H1 (cell line): Measurements from ENCODE around the gene PRR16. TPM values are rescaled to one million over a fixed set of nuclear protein-coding genes. Genes with fewer than 3 reads are reported as not detected.

Experiments
- CTCF ChIA-PET: fragments of 300-600 bp; sonication (Branson Sonifier 250); formaldehyde crosslinking; loops from one replicate; lab custom pipeline; 2021; ENCODE audit not compliant: partially characterized antibody; lab: Charles Lee
- POLR2A ChIA-PET: fragments of 300-600 bp; sonication (Branson Sonifier 250); formaldehyde crosslinking; loops from one replicate; lab custom pipeline; 2021; ENCODE audit warnings: inconsistent platforms; ENCODE audit not compliant: partially characterized antibody; lab: Charles Lee
- DNase-seq, 2 experiments: peaks; one replicate each; pipeline versions ENCODE4 v3.0.0 to v3.0.0-alpha.2; 2010 to 2022; ENCODE audit warnings: low spot score in 2 of 2, low read depth in 1 of 2, mixed read lengths in 1 of 2
- FAIRE-seq: peaks from 2 replicates; lab custom pipeline; 2011; peaks lifted over from hg19 to GRCh38; lab: Jason Lieb, UNC
- H2AFZ ChIP-seq: 2 replicates; pipeline ENCODE4 v1.8.1; 2012; ENCODE audit warnings: low read length, inconsistent platforms
- H2AK5ac ChIP-seq: 2 replicates; pipeline ENCODE4 v1.6.1; 2013; ENCODE audit warnings: low read depth, low read length
- H2BK120ac ChIP-seq: replicated peaks from 2 replicates; pipeline ENCODE3; 2013; ENCODE audit warnings: low read depth, low read length, inconsistent platforms
- H2BK12ac ChIP-seq: 2 replicates; pipeline ENCODE4 v1.6.1; 2013; ENCODE audit warnings: low read depth, low read length
- H2BK15ac ChIP-seq: 2 replicates; pipeline ENCODE4 v1.6.1; 2013; ENCODE audit warnings: low read length
- H2BK20ac ChIP-seq: 2 replicates; pipeline ENCODE4 v1.6.1; 2013; ENCODE audit warnings: low read length
- H2BK5ac ChIP-seq: 2 replicates; pipeline ENCODE4 v1.6.1; 2013; ENCODE audit warnings: low read depth, low read length
- H3K14ac ChIP-seq: 2 replicates; pipeline ENCODE4 v1.6.1; 2013; ENCODE audit warnings: inconsistent platforms; ENCODE audit not compliant: insufficient read length
- H3K18ac ChIP-seq: 2 replicates; pipeline ENCODE4 v1.6.1; 2013; ENCODE audit warnings: low read length; ENCODE audit errors: extremely low read depth
- H3K23ac ChIP-seq: 2 replicates; pipeline ENCODE4 v1.6.1; 2013; ENCODE audit warnings: inconsistent platforms; ENCODE audit not compliant: insufficient read length
- H3K23me2 ChIP-seq: 2 replicates; pipeline ENCODE4 v1.6.1; 2013; ENCODE audit warnings: low read depth, low read length
- H3K27ac ChIP-seq: 2 replicates; pipeline ENCODE4 v1.6.1; 2011; ENCODE audit warnings: low read depth, low read length, inconsistent platforms
- H3K27me3 ChIP-seq, 4 experiments: replicated peaks in 1 of 4; 1 replicate in 1 of 4; 2 replicates in 3 of 4; pipeline versions ENCODE4 v1.6.1 to v1.8.1; 2011 to 2013; ENCODE audit warnings: low read length in 3 of 4, mild to moderate bottlenecking in 3 of 4, inconsistent platforms in 2 of 4, mixed read lengths in 2 of 4, moderate library complexity in 1 of 4; ENCODE audit not compliant: control insufficient read depth in 3 of 4, insufficient read depth in 3 of 4; ENCODE audit errors: extremely low read depth in 1 of 4
- H3K36me3 ChIP-seq, 4 experiments: 2 replicates each; pipeline versions ENCODE4 v1.6.1 to v1.8.1; 2011 to 2013; ENCODE audit warnings: mild to moderate bottlenecking in 4 of 4, low read length in 3 of 4, moderate library complexity in 2 of 4, control low read depth in 1 of 4, inconsistent platforms in 1 of 4; ENCODE audit not compliant: insufficient read depth in 4 of 4, control insufficient read depth in 2 of 4
- H3K4ac ChIP-seq: replicated peaks from 2 replicates; pipeline ENCODE3; 2013; ENCODE audit warnings: low read length, low read depth, mixed read lengths, inconsistent platforms; ENCODE audit not compliant: insufficient read length
- H3K4me1 ChIP-seq, 4 experiments: replicated peaks in 1 of 4; 1 replicate in 1 of 4; 2 replicates in 3 of 4; pipeline versions ENCODE4 v1.6.1 to v1.8.1; 2011 to 2013; ENCODE audit warnings: low read length in 3 of 4, inconsistent platforms in 2 of 4, mixed read lengths in 1 of 4; ENCODE audit not compliant: insufficient read depth in 4 of 4, control insufficient read depth in 3 of 4
- H3K4me2 ChIP-seq, 2 experiments: 2 replicates each; pipeline versions ENCODE4 v1.6.1 to v1.8.1; 2011 to 2013; ENCODE audit warnings: low read depth in 2 of 2, low read length in 2 of 2, control low read depth in 1 of 2, inconsistent platforms in 1 of 2, mild to moderate bottlenecking in 1 of 2; ENCODE audit not compliant: insufficient read depth in 1 of 2
- H3K4me3 ChIP-seq, 4 experiments: fragments of 200-600, 300-600 bp in 1 of 4; sonication (generic), shearing (Covaris generic), sonication (Bioruptor Twin) in 1 of 4; 2 replicates each; pipeline versions ENCODE4 v1.5.1 to v1.8.1; 2011 to 2016; ENCODE audit warnings: low read length in 4 of 4, low read depth in 3 of 4, control low read depth in 2 of 4, inconsistent platforms in 2 of 4, mild to moderate bottlenecking in 2 of 4, mixed read lengths in 1 of 4, moderate library complexity in 1 of 4; ENCODE audit not compliant: insufficient read depth in 2 of 4; ENCODE audit errors: extremely low read depth in 1 of 4
- H3K56ac ChIP-seq: replicated peaks from 2 replicates; pipeline ENCODE3; 2013; ENCODE audit warnings: low read depth, mild to moderate bottlenecking, mixed read lengths, low read length, inconsistent platforms; ENCODE audit not compliant: insufficient read length
- H3K79me1 ChIP-seq: 2 replicates; pipeline ENCODE4 v1.6.1; 2013; ENCODE audit warnings: low read depth, low read length, control low read depth
- H3K79me2 ChIP-seq, 2 experiments: 2 replicates each; pipeline versions ENCODE4 v1.6.1 to v1.8.1; 2012 to 2013; ENCODE audit warnings: low read length in 2 of 2, mild to moderate bottlenecking in 2 of 2, inconsistent platforms in 1 of 2; ENCODE audit not compliant: insufficient read depth in 2 of 2, control insufficient read depth in 1 of 2
- H3K9ac ChIP-seq, 4 experiments: replicated peaks in 1 of 4; 1 replicate in 1 of 4; 2 replicates in 3 of 4; pipeline versions ENCODE4 v1.6.1 to v1.8.1; 2011 to 2013; ENCODE audit warnings: low read depth in 3 of 4, low read length in 3 of 4, control low read depth in 2 of 4, mild to moderate bottlenecking in 2 of 4, moderate library complexity in 2 of 4, inconsistent platforms in 1 of 4; ENCODE audit errors: extremely low read depth in 1 of 4
- H3K9me3 ChIP-seq, 2 experiments: 2 replicates each; pipeline versions ENCODE4 v1.6.1 to v1.8.1; 2012 to 2013; ENCODE audit warnings: mild to moderate bottlenecking in 2 of 2, moderate library complexity in 2 of 2, control low read depth in 1 of 2, inconsistent platforms in 1 of 2, low read depth in 1 of 2, low read length in 1 of 2, mixed read lengths in 1 of 2; ENCODE audit not compliant: insufficient read depth in 2 of 2
- H4K20me1 ChIP-seq, 2 experiments: replicated peaks in 1 of 2; 2 replicates each; pipeline versions ENCODE3 to v1.8.1; 2011 to 2013; ENCODE audit warnings: inconsistent platforms in 2 of 2, low read length in 2 of 2, mild to moderate bottlenecking in 1 of 2; ENCODE audit not compliant: insufficient read depth in 2 of 2, control insufficient read depth in 1 of 2
- H4K5ac ChIP-seq: 2 replicates; pipeline ENCODE4 v1.6.1; 2013; ENCODE audit warnings: low read length, low read depth, mixed read lengths, inconsistent platforms; ENCODE audit not compliant: insufficient read length
- H4K8ac ChIP-seq: 2 replicates; pipeline ENCODE4 v1.8.0; 2013; ENCODE audit warnings: mild to moderate bottlenecking, moderate library complexity, low read length, inconsistent platforms; ENCODE audit not compliant: insufficient read depth; ENCODE audit errors: extremely low read depth
- H4K91ac ChIP-seq: replicated peaks from 2 replicates; pipeline ENCODE3; 2013; ENCODE audit warnings: low read length, mixed read lengths, inconsistent platforms; ENCODE audit not compliant: insufficient read length
- BRCA1 ChIP-seq: IDR thresholded peaks from 2 replicates; pipeline ENCODE4 v1.6.1; 2012; ENCODE audit warnings: low read depth, low read length, improper control_type of control experiment
- POLR2A ChIP-seq, 2 experiments: IDR thresholded peaks; 1 replicate in 1 of 2; 2 replicates in 1 of 2; pipeline ENCODE4 v1.6.1; 2011; ENCODE audit warnings: low read depth in 2 of 2, low read length in 2 of 2, mild to moderate bottlenecking in 2 of 2; ENCODE audit errors: control extremely low read depth in 1 of 2
- POLR2AphosphoS5 ChIP-seq: IDR thresholded peaks from 2 replicates; pipeline ENCODE4 v1.6.1; 2011; ENCODE audit warnings: low read depth, low read length
- SP1 ChIP-seq: IDR thresholded peaks from 2 replicates; pipeline ENCODE4 v1.6.1; 2011; ENCODE audit warnings: low read depth, low read length
- WGBS, 2 experiments: shearing (Covaris generic) in 1 of 2; methylation state at CpG; one replicate each; pipeline versions ENCODE4 v1.1.6 to v1.1.7; 2013 to 2015; ENCODE audit warnings: low lambda C conversion rate in 2 of 2, mixed read lengths in 2 of 2, inconsistent platforms in 1 of 2, low coverage in 1 of 2, missing lambda C conversion rate in 1 of 2; ENCODE audit not compliant: insufficient replicate concordance in 2 of 2, insufficient coverage in 1 of 2, insufficient read length in 1 of 2; ENCODE audit errors: extremely low coverage in 1 of 2, missing lambda C conversion rate in 1 of 2; 5-methylcytosine and 5-hydroxymethylcytosine counted together
- polyA plus RNA-seq, 7 experiments: library from polyadenylated mRNA; depleted of rRNA in 3 of 7; stranded (reverse) in 5 of 7; unstranded in 2 of 7; fragments of >200 nt in 5 of 7; fragments of 200-250 nt in 2 of 7; gene quantifications; 1 replicate in 5 of 7; 2 replicates in 1 of 7; 4 replicates in 1 of 7; pipeline versions ENCODE4 v1.2.1 to v1.2.3, GENCODE V29; 2011 to 2013; ENCODE audit warnings: missing spikeins in 2 of 7, mixed read lengths in 2 of 7
- total RNA-seq: library from RNA; stranded (reverse); fragmentation: NEBNext Ultra II Directional; extraction: Animal tissue kit (Norgen Biotek cat#: 25700); gene quantifications from 2 replicates; pipeline ENCODE4 v1.2.1, GENCODE V29; 2021

Gene PRR16
- total and polyA plus RNA-seq, 2 of the 8 experiments (the other 6 are each of a cell fraction or from before 2014, with no cell fraction given) = 0.73 to 1.6 TPM

- peaks cover 0 to 8% (median 2%) of the 10 kb centered on the region in 4 experiments; a peak in 3 of 7 replicates for H3K4me1 ChIP-seq
- no peaks in the 10 kb centered on the region for H4K20me1 ChIP-seq
- no peak overlapping the region for H2BK120ac ChIP-seq
- no peak overlapping the region for H2BK12ac ChIP-seq
- no peak overlapping the region for H3K23ac ChIP-seq
- no peak overlapping the region for H3K9ac ChIP-seq
- peaks cover 0 to 18% (median 2%) of the 10 kb centered on the region in 4 experiments; a peak in 2 of 8 replicates for H3K36me3 ChIP-seq
- TF ChIP-seq SP1 = no peak
- no peak for TF ChIP-seq BRCA1
- TF ChIP-seq POLR2A (IDR thresholded peaks at IDR 0.05; ENCODE audit: control extremely low read depth in 1 of 2, low read depth in 2 of 2, low read length in 2 of 2) = peak in 1 of 2 experiments; percentile 52; a peak in 1 of 3 replicates
- peak; percentile 64 for TF ChIP-seq POLR2AphosphoS5
- TF ChIP-seq, all 59 proteins: peak for 2
- H2AK5ac ChIP-seq = no peak overlapping the region
- H3K4ac ChIP-seq = no peak overlapping the region
- no peaks in the 10 kb centered on the region for H3K23me2 ChIP-seq
- H4K8ac ChIP-seq = no peak overlapping the region
- WGBS, 2 experiments = 92% methylated on average over 2 of the region's 2 CpGs; no CpG with 5 or more reads in 1 of the 2 experiments
- H3K9me3 ChIP-seq = no peaks in the 10 kb centered on the region
- no peak for FAIRE-seq
- no peak overlapping the region for H4K5ac ChIP-seq
- no peak overlapping the region for H3K56ac ChIP-seq
- ChIA-PET POLR2A (interaction anchor here (5.0 kb wide), 1 partner anchor 12 kb away, joined by 20 read pairs; no protein-coding TSS in a partner anchor), CTCF (no interaction called here)
- H3K4me2 ChIP-seq = no peak overlapping the region
- H2BK15ac ChIP-seq = no peak overlapping the region
- no peaks in the 10 kb centered on the region for H3K79me1 ChIP-seq
- no peak for DNase-seq
- H3K14ac ChIP-seq = no peak overlapping the region
- H3K18ac ChIP-seq = no peak overlapping the region
- no peak overlapping the region for H4K91ac ChIP-seq
- no peaks in the 10 kb centered on the region for H3K27me3 ChIP-seq
- no peak overlapping the region for H3K27ac ChIP-seq
- H2BK5ac ChIP-seq = no peak overlapping the region
- no peak overlapping the region for H2AFZ ChIP-seq
- H3K79me2 ChIP-seq = peaks cover 0 to 5% of the 10 kb centered on the region in 2 experiments; a peak in 1 of 4 replicates
- H2BK20ac ChIP-seq = no peak overlapping the region
- H3K4me3 ChIP-seq = no peak overlapping the region
These were observed 228.2 kb downstream of the PRR16 start for GRCh38 chr5:120692325-120692724.
